CD4-positive, alpha-beta T cell (primary cell): ENCODE measurements around the gene WDR86. TPM values are rescaled to one million over a fixed set of nuclear protein-coding genes. Genes with fewer than 3 reads are reported as not detected.

ENCODE experiments used
- ATAC-seq: fragments of 200-7000 bp; cut with Tn5 transposase; one replicate; pipeline ENCODE4 v1.10.0; 2022; ENCODE audit warnings: mild to moderate bottlenecking; ENCODE audit not compliant: poor library complexity
- CTCF ChIA-PET: fragments of 350-600 bp; sonication (Branson Sonifier 250); formaldehyde crosslinking; loops from one replicate; lab custom pipeline; 2021; ENCODE audit warnings: antibody characterized with exemption, inconsistent platforms; lab: Charles Lee
- POLR2A ChIA-PET: fragments of 350-600 bp; sonication (Branson Sonifier 250); formaldehyde crosslinking; loops from one replicate; lab custom pipeline; 2021; ENCODE audit warnings: antibody characterized with exemption, inconsistent platforms; lab: Charles Lee
- DNase-seq, 14 experiments: peaks; one replicate each; pipeline ENCODE4 v3.0.0-alpha.2; 2013 to 2020; ENCODE audit warnings: mixed read lengths in 2 of 14
- H3K27ac ChIP-seq, 2 donors: one replicate each; pipeline versions ENCODE4 v1.5.1 to v1.7.0; 2013; ENCODE audit warnings: low read length in 2 of 2, low read depth in 1 of 2, mild to moderate bottlenecking in 1 of 2
- H3K27me3 ChIP-seq, 2 experiments: 1 replicate in 1 of 2; 2 replicates in 1 of 2; pipeline versions ENCODE4 v1.6.1 to v1.7.0; 2013; ENCODE audit warnings: low read length in 2 of 2, control low read depth in 1 of 2, mild to moderate bottlenecking in 1 of 2, moderate library complexity in 1 of 2; ENCODE audit not compliant: insufficient read depth in 2 of 2, control insufficient read depth in 1 of 2
- H3K36me3 ChIP-seq: one replicate; pipeline ENCODE4 v1.6.1; 2013; ENCODE audit warnings: low read length, control low read depth; ENCODE audit not compliant: insufficient read depth
- H3K4me1 ChIP-seq: one replicate; pipeline ENCODE4 v1.6.1; 2013; ENCODE audit warnings: low read length, control low read depth; ENCODE audit not compliant: insufficient read depth
- H3K4me3 ChIP-seq: one replicate; pipeline ENCODE4 v1.5.1; 2013; ENCODE audit warnings: mild to moderate bottlenecking, low read length, moderate library complexity
- H3K9me3 ChIP-seq, 2 experiments: 1 replicate in 1 of 2; 2 replicates in 1 of 2; pipeline versions ENCODE4 v1.6.1 to v1.7.0; 2013; ENCODE audit warnings: low read length in 2 of 2, mild to moderate bottlenecking in 2 of 2, control low read depth in 1 of 2, moderate library complexity in 1 of 2; ENCODE audit not compliant: control insufficient read depth in 1 of 2, insufficient read depth in 1 of 2
- H3K27ac Mint-ChIP-seq: one replicate; pipeline ENCODE4 v1.8.0; 2020; ENCODE audit warnings: mixed read lengths
- H3K27me3 Mint-ChIP-seq: one replicate; pipeline ENCODE4 v1.8.0; 2021; ENCODE audit warnings: mixed read lengths
- H3K36me3 Mint-ChIP-seq: one replicate; pipeline ENCODE4 v1.8.0; 2021; ENCODE audit warnings: low read depth, mixed read lengths
- H3K4me1 Mint-ChIP-seq: one replicate; pipeline ENCODE4 v1.8.0; 2021; ENCODE audit warnings: low read depth, mixed read lengths
- H3K4me3 Mint-ChIP-seq: one replicate; pipeline ENCODE4 v1.8.0; 2020; ENCODE audit warnings: mild to moderate bottlenecking, mixed read lengths
- H3K9me3 Mint-ChIP-seq: one replicate; pipeline ENCODE4 v1.8.0; 2020; ENCODE audit warnings: mixed read lengths
- CTCF ChIP-seq: fragments of 200-600 bp; IDR thresholded peaks from one replicate; pipeline ENCODE4 v1.8.0; 2022; ENCODE audit warnings: antibody characterized with exemption, mild to moderate bottlenecking
- intact Hi-C, 2 experiments: fragments of 100-400 bp; cut with DNase I in 1 of 2; cut with micrococcal nuclease in 1 of 2; formaldehyde crosslinking; loops; one replicate each; pipeline versions ENCODE4 v1.15.1 to v1.9.0; 2023 to 2025; cut with DNase I, micrococcal nuclease
- total RNA-seq, 174 experiments: library from RNA in 2 of 174; stranded (reverse) in 2 of 174; gene quantifications; one replicate each; pipeline ENCODE4 v1.2.3 and lab custom pipeline; 2021 to 2026

WDR86 gene
- total RNA-seq, 2 experiments from 2014 or later = 5.6 to 6.2 TPM

- H3K36me3 Mint-ChIP-seq = peaks cover 41% of the 10 kb centered on the region
- intact Hi-C loops = no loop called here
- no peak for TF ChIP-seq CTCF
- H3K27me3 ChIP-seq = peaks cover 4 to 7% of the 10 kb centered on the region in 2 experiments
- CTCF ChIA-PET = interaction anchor here (1.4 kb wide), 1 partner anchor 10 kb away, joined by 5 read pairs; no protein-coding TSS in a partner anchor
- H3K36me3 ChIP-seq = peaks cover 43% of the 10 kb centered on the region
- H3K27me3 Mint-ChIP-seq = peaks cover 10% of the 10 kb centered on the region
- POLR2A ChIA-PET = no interaction called here
- H3K4me1 Mint-ChIP-seq = peaks cover 13% of the 10 kb centered on the region
- H3K4me3 Mint-ChIP-seq = no peak overlapping the region
- H3K27ac ChIP-seq = no peak overlapping the region
- no peak overlapping the region for H3K4me3 ChIP-seq
- ATAC-seq (no peak), DNase-seq (no peak)
- peak overlapping the region; percentile 55 for H3K27ac Mint-ChIP-seq
- no peaks in the 10 kb centered on the region for H3K9me3 Mint-ChIP-seq
- H3K4me1 ChIP-seq = peaks cover 21% of the 10 kb centered on the region
- peaks cover 0 to 4% of the 10 kb centered on the region in 2 experiments for H3K9me3 ChIP-seq
Measured at GRCh38 chr7:151378496-151379192, 31.2 kb downstream of the WDR86 start.

- peaks cover 13% of the 10 kb centered on the region for H3K4me1 Mint-ChIP-seq
- DNase-seq (no peak), ATAC-seq (no peak)
- Histone ChIP-seq H3K27ac (no peak overlapping the region), H3K4me1 (peaks cover 21% of the 10 kb centered on the region), H3K4me3 (no peak overlapping the region), H3K9me3 (peaks cover 0 to 4% of the 10 kb centered on the region in 2 experiments), H3K27me3 (peaks cover 4 to 7% of the 10 kb centered on the region in 2 experiments), H3K36me3 (peaks cover 50% of the 10 kb centered on the region)
- H3K27ac Mint-ChIP-seq = peak overlapping the region; percentile 47
- ChIA-PET CTCF (no interaction called here), POLR2A (no interaction called here)
- H3K27me3 Mint-ChIP-seq = peaks cover 7% of the 10 kb centered on the region
- intact Hi-C loops = no loop called here
- TF ChIP-seq CTCF = no peak
- H3K36me3 Mint-ChIP-seq = peaks cover 47% of the 10 kb centered on the region
- H3K4me3 Mint-ChIP-seq = no peak overlapping the region
- H3K9me3 Mint-ChIP-seq = no peaks in the 10 kb centered on the region
Measured at GRCh38 chr7:151378011-151378410, 31.8 kb downstream of the WDR86 start.

- CTCF ChIA-PET = no interaction called here
- peaks cover under 1 to 3% of the 10 kb centered on the region in 2 experiments for H3K27me3 ChIP-seq
- no peaks in the 10 kb centered on the region for H3K9me3 Mint-ChIP-seq
- ATAC-seq = no peak
- no peak overlapping the region for H3K27ac ChIP-seq
- TF ChIP-seq CTCF = no peak
- H3K9me3 ChIP-seq = peaks cover 0 to 4% of the 10 kb centered on the region in 2 experiments
- H3K4me3 Mint-ChIP-seq = no peak overlapping the region
- H3K36me3 Mint-ChIP-seq = peaks cover 53% of the 10 kb centered on the region
- H3K4me1 Mint-ChIP-seq = peaks cover 10% of the 10 kb centered on the region
- peaks cover 56% of the 10 kb centered on the region for H3K36me3 ChIP-seq
- peaks cover 17% of the 10 kb centered on the region for H3K4me1 ChIP-seq
- peaks cover 3% of the 10 kb centered on the region for H3K27me3 Mint-ChIP-seq
- DNase-seq = no peak
- intact Hi-C loops = no loop called here
- H3K4me3 ChIP-seq = no peak overlapping the region
- H3K27ac Mint-ChIP-seq = peak overlapping the region; percentile 47
- POLR2A ChIA-PET = no interaction called here
Measured at GRCh38 chr7:151377406-151377805, 32.4 kb downstream of the WDR86 start.
